Right ventricle myocardium superior (tissue), 1 donor: ENCODE data around the gene EYA3. TPM values are rescaled to one million over a fixed set of nuclear protein-coding genes. Genes with fewer than 3 reads are reported as not detected.

Source experiments
- ATAC-seq: fragments of 200-7000 bp; cut with Tn5 transposase; one replicate; pipeline ENCODE4 v1.9.1; 2020; ENCODE audit warnings: mild to moderate bottlenecking; ENCODE audit not compliant: poor library complexity
- DNase-seq: peaks from one replicate; pipeline ENCODE4 v3.0.0-alpha.2; 2020
- intact Hi-C: fragments of 100-400 bp; cut with DNase I; formaldehyde crosslinking; loops from one replicate; pipeline ENCODE4 v1.11.2; 2022
- total RNA-seq: library from RNA; stranded (reverse); fragmentation: NEBNext Ultra II Directional; extraction: Animal tissue kit (Norgen Biotek cat#: 25700); gene quantifications from one replicate; pipeline ENCODE4 v1.2.1, GENCODE V29; 2021
- donor health status: DM: no; HTN: yes; CAD: no; lungs with severe emphysema.

The EYA3 gene
- total RNA-seq, 1 donor from 2014 or later = 16.0 TPM

DNA sequence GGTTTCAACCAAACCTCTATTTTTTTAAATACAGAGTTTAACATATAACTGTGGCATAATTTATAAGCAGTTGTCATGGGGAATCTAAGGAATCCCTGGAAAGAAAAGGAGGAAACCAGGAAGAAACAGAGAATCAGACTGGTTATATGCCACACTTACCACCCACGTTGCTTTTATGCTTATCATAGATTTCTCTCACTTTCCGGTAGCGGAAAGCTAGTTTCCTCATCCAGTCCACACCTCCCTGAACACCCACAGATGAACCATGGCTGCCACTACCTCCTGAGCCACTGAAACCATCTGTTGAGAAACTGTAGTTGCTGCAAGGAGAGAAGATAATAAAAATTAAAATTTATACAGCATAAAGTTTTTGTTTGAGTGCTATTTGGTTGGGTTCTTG is 95.2 kb downstream of the EYA3 start:
- DNase-seq (no peak), ATAC-seq (peak; percentile 16)
- intact Hi-C loops = no loop called here

DNA sequence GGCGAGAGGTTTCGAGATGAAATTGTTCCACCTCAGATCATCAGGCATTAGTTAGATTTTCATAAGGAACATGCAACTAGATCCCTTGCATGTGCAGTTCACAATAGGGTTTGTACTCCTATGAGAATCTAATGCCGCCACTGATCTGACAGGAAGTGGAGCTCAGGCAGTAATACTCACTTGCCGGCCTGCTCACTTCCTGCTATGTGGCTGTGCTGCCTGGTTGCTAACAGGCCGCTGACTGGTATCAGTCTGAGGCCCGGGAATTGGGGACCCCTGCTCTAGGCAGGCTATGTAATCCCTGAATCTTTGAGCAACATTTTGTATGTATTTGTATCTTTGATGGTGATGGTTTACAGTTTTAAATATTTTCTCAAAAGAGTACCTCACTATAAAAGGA is 96.1 kb downstream of the EYA3 start:
- no peak for DNase-seq
- no peak for ATAC-seq
- intact Hi-C loops = no loop called here

DNA sequence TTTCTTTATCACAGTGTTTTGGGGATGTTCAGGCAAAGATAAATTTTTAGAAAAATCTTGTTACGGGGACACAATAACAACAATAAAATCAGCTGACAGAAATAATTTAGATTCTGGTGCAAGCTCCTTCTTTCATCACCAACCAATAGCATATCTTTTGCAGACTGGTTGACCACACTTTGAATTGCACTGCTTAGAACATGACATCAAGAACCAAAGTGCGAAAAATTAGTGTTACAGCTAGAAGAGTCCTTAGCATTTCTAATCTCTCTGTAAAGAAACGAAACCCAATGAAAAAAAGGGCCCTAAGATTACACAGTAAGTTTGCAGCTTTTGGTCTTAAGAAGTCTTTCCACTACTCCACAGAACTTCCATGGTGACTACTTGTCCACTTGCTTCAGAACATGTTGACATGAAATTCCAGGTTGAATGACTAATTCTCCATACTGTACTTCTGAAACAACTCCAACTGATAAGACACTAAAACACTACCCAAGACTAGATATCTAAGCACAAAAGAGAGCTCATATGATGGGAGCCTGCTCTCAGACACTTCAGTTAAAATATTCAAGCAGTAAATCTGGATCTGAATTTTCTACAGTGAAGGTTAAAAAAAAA is 97.4 kb downstream of the EYA3 start:
- intact Hi-C loops = no loop called here
- ATAC-seq (no peak), DNase-seq (no peak)

DNA sequence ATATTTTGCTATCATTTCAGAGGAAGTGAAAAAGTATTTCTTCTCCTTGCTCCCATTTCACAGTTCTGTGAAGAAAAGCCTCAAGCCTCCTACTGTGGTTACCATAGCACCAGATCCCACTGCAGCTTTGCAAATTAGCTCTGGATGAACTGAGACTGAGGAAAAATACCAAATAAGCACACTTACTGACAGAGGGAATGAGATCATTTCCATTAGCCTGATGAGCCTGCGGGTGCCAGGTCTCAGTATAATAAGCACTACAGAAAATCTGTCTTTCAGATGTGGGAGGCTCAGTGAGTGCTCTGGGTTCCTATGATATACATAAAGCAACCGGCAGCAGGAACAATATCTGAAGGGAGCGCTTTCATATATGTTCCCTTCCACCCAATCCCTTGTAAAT is 107.3 kb downstream of the EYA3 start:
- intact Hi-C loops = no loop called here
- ATAC-seq (no peak), DNase-seq (no peak)

DNA sequence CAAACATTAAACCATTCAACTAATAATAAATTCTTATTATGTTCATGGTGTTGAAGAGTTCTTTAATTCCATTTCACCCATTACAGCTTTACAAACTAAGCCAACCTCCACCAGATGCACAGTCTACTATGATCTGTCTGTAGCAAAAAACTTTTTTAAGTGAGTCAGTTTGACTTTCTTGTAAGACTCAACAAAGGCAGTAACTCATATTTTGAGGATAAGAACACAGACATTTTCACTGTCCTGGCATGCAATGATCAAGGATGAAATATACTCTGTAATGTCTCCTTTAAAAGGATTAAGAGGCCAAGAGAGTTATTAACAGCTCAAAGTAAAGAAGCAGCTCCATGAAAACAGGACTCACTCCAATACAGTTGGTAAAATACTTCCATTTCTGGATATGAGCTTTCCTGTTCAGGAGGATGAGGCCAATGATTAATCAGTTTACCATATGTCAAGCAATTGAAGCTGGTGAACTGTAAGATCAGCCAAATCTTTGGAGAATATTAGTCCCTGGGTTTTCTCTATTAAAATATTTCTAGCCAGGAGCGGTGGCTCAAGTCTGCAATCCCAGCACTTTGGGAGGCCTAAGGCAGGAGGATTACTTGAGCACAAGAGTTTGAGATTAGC is 108.1 kb downstream of the EYA3 start:
- no peak for DNase-seq
- no peak for ATAC-seq
- intact Hi-C loops = no loop called here

DNA sequence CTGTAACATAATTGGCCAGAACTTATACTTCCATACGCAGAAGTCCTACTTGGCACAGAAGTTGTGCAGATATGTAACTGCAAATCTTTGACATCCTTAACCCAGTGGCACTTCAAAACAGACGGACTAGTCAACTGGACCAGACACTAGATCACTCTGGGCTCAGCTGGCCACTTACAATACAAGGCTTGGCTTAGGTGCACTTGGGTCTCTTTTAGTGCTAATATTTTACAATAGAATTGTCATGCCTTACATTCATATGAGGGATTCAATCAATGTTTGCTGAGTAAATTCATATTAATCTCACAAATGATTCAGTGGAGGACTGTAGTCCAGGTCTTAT is 108.6 kb downstream of the EYA3 start:
- intact Hi-C loops = loop anchor here (10.0 kb wide), 1 partner anchor 115 kb away; no protein-coding TSS in a partner anchor
- no peak for DNase-seq
- no peak for ATAC-seq

DNA sequence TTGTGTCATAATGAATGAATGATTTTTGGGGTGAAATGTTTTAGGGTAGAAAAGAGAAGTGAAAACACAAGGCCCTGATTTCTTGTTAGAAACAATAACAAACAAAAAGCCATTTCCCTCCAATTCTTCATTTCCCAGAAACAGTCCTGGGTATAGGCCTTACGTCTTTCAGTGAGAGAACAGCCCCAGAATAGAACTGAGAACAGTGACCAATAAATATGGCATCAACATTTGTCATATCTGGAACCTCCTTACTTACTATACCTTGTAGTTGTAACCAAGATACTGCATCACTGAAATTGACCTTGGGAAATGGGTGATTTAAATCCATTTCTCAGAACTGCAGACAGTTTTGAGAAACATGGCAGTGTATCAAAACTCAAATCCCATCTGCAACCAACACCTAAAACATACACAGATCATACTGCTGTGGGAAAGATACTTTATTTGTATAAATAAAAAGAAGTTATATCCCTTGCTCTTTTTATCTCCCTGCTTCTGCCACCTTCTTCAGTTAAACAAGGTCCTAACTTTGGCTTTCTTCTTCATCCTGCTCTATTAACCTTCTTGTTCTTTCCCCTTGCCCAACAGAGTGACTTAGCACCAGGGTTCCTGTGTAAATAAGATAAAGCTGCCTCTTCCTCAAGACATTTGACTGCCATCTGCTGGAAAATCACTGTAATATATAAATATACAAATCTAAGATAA is 109.1 kb downstream of the EYA3 start:
- intact Hi-C loops = loop anchor here (10.0 kb wide), 1 partner anchor 115 kb away; no protein-coding TSS in a partner anchor
- DNase-seq (no peak), ATAC-seq (peak; percentile 79)

DNA sequence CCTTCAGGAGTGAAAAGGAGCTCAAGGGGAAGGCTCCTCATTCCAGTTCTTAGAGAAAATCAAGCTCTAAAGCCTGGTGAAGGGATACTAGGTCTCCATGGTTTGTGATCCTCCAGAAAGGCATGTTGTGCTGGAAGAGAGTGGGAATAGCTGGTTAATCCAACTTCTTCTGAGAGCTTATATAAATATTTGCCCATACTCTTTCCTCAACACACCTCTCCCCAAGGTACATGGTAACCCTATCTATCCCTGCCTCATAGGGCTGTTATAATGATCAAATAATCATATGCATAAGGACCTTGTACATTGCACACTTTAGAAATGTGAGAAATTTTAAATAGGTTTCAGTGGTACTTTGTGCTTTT is 114.0 kb downstream of the EYA3 start:
- DNase-seq (no peak), ATAC-seq (no peak)
- intact Hi-C loops = loop anchor here (10.0 kb wide), 1 partner anchor 110 kb away; no protein-coding TSS in a partner anchor

DNA sequence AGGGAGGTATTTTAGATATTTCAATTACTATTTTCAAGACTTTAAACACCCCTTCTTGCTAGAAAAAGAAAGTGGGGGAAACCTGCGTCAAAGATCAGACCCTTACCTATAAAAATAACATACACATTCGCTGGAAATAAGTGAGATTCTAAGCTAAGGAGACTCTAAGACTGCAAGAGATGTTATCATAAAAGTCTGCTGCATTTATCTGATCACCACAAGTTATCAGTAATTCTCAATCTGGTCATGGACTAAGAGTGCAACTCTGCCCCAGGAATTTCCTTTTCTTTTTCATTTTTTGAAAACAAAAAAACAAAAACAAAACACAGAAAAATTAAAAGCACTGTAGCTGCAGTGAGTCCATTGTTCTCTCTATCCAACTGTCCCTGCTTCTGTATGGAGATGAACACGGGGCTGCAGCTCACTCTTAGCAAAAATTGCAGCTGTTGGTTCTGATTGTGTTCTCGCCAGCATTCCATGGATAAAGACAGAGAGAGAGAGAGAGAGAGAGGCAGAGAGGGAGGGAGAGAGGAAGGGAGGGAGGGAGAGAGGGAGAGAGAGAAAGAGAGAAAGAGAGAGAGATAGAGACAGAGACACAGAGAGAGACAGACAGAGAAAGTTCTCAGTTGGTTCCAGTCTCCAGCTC is 114.5 kb downstream of the EYA3 start:
- DNase-seq = no peak
- no peak for ATAC-seq
- intact Hi-C loops = loop anchor here (10.0 kb wide), 1 partner anchor 109 kb away; no protein-coding TSS in a partner anchor

DNA sequence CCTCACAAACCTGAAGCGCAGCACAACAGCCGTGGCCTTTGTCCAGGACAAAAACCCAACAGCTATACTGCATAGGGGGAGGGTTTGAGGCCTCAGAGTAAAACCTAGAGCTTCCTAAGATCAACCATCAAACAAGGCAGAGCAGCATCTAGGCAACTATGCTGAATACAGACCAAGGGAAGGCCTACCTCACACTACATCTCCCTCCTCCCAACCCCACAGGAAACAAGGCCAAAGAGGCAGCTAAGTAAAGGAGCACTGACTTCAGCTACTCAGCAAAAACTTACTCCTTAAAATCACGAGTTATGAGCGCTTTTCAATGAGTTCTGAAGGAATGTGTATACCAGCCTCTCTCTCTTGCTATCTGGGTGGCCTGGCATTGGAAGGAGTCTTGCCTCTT is 116.3 kb downstream of the EYA3 start:
- intact Hi-C loops = loop anchor here (10.0 kb wide), 1 partner anchor 107 kb away; no protein-coding TSS in a partner anchor
- ATAC-seq (peak; percentile 23), DNase-seq (no peak)

DNA sequence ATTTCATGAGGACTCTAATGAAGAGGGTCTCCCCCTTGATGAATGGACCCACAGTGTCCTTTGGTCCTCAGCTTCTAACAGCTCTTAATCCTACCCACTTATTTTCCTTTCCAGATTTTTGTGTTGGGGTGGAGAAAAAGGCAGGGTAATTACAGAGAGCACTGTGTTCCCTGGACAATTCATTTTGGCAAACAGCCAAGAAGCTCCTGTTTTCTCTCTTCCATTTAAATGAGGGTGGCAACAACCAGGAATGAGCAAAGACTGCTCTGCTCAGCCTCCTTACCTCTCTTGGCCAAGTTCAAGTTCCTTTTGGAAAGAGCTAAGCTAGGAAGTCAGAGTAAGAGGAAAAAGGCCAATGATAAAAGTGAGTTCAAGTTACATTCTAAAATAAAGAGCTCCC is 116.7 kb downstream of the EYA3 start:
- DNase-seq (no peak), ATAC-seq (peak; percentile 65)
- intact Hi-C loops = loop anchor here (10.0 kb wide), 1 partner anchor 107 kb away; no protein-coding TSS in a partner anchor

DNA sequence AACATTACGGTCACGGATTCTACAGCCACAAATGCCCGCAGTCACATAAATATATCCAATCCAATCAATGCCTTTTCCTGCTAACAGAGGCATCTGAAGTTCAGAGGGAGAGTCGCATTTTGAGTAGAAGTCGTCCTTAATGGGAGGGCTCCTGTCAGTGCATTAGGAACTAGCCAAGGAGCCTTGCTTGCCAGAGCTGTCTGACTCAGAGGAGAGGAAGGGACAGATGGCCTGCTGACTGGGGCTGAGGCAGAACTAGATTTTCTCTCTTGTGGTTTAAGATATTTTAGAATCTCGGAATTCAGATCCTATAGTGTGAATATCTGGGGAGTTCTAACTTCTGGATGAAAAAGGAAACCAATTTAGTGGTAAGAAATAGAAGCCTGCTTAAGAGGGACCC is 118.0 kb downstream of the EYA3 start:
- intact Hi-C loops = loop anchor here (10.0 kb wide), 1 partner anchor 106 kb away; no protein-coding TSS in a partner anchor
- DNase-seq = no peak
- ATAC-seq = peak; percentile 65

DNA sequence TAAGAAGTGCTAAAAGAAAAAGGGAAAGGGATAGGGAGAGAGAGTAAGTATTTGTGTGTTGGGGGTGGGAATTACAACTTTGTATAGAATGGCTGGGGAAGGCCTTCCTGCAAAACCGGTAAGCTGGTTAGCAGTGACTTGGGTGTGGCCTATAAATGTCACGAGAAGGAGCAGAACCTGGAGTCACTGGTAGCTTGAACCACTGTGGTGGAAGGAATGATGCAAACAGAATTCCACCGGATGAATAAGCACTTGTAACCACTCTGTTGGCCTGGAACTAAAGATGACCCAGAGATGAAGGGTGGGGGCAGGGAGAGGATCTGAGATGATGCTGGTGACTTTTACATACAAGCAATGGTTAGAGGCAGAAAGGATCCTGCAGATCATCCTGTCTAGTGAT is 119.7 kb downstream of the EYA3 start:
- ATAC-seq = no peak
- DNase-seq = no peak
- intact Hi-C loops = no loop called here

DNA sequence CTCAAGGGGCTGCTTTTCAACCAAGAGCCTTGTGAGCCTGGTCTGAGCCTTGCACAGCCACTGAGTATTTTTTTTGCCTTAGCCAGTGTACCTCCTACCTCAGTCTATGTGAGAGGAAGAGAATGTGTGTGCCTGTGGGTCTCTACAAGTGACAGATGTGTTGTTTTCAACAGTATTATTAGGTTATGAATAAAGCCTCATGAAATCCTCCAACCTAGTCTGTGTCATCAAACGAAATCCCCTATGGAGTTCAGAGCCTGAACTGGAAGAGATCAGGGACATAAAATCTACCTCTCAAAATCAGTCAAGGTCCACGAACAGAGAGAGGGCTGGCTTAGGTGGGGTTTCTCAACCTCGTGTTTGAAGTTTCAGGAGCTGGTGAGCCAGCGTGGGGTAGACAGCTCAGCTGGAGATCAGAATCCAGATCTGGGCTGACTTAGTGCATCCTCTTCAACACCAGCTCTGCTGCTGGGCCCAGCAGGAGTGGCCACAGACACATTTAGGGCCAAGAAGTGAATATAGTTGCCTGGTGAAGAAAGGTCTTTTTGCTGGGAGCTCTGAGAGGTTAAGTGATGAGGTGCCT is 120.4 kb downstream of the EYA3 start:
- ATAC-seq (no peak), DNase-seq (no peak)
- intact Hi-C loops = no loop called here

DNA sequence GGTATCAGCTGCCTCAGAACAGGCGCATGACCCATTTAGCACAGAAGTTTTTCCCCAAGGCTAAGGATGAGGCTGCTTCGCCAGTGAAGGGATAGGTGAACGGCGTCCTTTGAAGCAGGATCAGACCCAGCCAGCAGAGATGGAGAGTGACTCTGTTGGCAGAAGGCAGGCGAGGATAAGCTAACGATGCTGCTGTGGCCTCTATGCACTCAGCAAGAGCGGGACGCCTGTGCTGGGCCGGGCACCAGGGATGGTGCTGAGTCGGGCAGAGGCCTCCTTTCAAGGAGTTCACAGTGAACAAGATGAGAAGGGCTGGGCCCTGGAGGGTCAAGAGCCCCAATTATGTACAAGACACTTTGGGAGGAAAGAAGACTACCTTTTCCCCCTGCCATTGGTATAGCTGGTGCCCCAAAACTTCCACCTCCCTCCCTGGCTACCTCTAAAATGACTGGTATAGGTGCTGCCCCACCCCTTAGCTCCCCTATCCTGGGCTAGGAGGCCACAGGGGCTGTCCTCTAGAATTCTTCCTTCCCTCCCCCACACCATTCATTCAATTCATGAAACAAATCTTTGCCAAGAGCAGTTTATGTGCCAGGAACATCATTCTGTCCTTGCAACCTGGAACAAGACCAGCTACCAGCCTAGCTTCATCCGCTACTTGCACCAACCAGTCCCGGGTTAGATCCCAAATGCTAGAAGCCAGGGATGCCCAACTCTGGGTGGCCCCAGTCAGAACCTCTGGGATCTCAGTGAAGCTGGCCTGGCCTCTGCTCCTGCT is 121.1 kb downstream of the EYA3 start:
- intact Hi-C loops = no loop called here
- DNase-seq = no peak
- no peak for ATAC-seq

DNA sequence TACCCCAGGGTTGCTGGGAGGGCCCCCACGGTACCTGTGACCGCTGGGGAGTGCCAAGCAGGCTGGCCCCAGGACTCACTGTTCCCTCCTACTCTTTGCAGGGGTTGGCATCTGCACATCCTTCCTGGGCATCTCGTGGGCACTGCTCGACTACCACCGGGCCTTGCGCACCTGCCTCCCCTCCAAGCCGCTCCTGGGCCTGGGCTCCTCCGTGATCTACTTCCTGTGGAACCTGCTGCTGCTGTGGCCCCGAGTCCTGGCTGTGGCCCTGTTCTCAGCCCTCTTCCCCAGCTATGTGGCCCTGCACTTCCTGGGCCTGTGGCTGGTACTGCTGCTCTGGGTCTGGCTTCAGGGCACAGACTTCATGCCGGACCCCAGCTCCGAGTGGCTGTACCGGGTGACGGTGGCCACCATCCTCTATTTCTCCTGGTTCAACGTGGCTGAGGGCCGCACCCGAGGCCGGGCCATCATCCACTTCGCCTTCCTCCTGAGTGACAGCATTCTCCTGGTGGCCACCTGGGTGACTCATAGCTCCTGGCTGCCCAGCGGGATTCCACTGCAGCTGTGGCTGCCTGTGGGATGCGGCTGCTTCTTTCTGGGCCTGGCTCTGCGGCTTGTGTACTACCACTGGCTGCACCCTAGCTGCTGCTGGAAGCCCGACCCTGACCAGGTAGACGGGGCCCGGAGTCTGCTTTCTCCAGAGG is 121.9 kb downstream of the EYA3 start:
- ATAC-seq (no peak), DNase-seq (no peak)
- intact Hi-C loops = no loop called here

DNA sequence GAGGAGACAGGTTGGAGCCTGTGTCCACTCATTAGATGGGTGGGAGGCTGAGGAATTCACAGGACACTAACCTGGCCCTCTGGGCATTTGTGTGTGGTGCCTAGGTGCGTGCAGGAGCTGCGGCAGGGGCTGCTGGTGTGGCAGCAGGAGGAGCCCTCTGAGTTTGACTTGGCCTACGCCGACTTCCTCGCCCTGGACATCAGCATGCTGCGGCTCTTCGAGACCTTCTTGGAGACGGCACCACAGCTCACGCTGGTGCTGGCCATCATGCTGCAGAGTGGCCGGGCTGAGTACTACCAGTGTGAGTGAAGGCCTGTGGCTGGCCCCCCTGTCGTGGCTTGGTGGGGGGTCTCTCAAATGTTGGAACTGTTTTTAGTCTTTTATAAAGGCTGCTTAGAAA is 125.0 kb downstream of the EYA3 start:
- no peak for ATAC-seq
- no peak for DNase-seq
- intact Hi-C loops = no loop called here

DNA sequence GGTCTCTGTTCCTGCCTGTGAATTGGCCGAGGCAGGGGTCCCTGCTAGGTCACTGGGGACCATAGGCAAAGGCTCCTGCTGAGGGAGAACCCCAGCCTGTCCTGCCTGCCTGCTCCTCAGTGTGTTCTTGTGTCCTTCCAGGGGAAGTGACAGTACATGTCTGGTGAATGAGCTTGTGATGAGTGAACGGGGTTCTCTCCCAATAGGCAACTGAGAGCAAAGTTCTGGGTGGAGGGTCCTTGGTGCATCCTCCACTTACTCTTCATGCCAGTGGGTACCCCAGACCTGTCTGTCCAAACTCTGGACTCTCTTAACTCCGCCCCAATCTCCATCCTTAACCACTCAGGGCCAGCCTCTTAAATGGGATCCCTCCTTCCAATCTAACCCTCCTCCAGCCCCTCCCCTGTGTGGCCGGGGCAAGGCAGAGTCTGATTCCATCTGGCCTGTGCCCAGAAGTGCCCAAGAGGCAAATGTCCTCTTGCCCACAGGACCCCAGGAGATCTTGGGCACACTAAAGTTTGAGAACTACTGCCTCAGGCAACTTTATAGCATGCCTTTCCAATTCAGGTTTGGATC is 126.7 kb downstream of the EYA3 start:
- intact Hi-C loops = no loop called here
- DNase-seq (no peak), ATAC-seq (no peak)
